ENCODE results near the gene PEX11G. TPM values are rescaled to one million over a fixed set of nuclear protein-coding genes. Genes with fewer than 3 reads are reported as not detected.

Gene PEX11G
- total and polyA plus RNA-seq, 2 of the 8 experiments (the other 6 are each of a cell fraction or from before 2014, with no cell fraction given): 2.1 to 4.3 TPM

- no peak for TF ChIP-seq TEAD4 (IDR thresholded peaks at IDR 0.05; ENCODE audit: low read depth, low read length)
- no peak for TF ChIP-seq EP300 (IDR thresholded peaks at IDR 0.05; ENCODE audit: borderline replicate concordance in 1 of 2, low read depth in 2 of 2, low read length in 2 of 2)
- TF ChIP-seq TAF7 (optimal IDR thresholded peaks at IDR 0.05; ENCODE audit: borderline replicate concordance, low read depth, low read length): no peak
- no peak for TF ChIP-seq SIX5 (IDR thresholded peaks at IDR 0.05; ENCODE audit: low read depth, low read length)
- no peak for TF ChIP-seq SIRT6 (IDR thresholded peaks at IDR 0.05; ENCODE audit: low read length)
- no peak for TF ChIP-seq SP1 (IDR thresholded peaks at IDR 0.05; ENCODE audit: low read depth, low read length)
- no peak for TF ChIP-seq CBX5 (IDR thresholded peaks at IDR 0.05; ENCODE audit: low read depth, low read length)
These were observed 59.1 kb downstream of the PEX11G start (continued) for GRCh38 chr19:7429638-7430282.
